ENCODE data around the gene DGAT2L6.
"Not testable (repeated sequence)": the region's sequence is repeated elsewhere in the genome, so short reads cannot be mapped to it uniquely, and the experiment has no call there.

DGAT2L6 gene

GRCh38 chrX:70190225-70190624 lies 12.9 kb downstream of the DGAT2L6 start:
- no peak overlapping the region for H3K4me3 ChIP-seq (ENCODE audit: low read depth, low read length)
- in situ Hi-C loops (cut with HindIII; ENCODE audit: low sequenced_read_pairs), result no loop called here
- no peak for TF ChIP-seq CTCF (IDR thresholded peaks at IDR 0.05; ENCODE audit: low read depth, low read length, missing control alignments)
- no peak for DNase-seq (ENCODE audit: low read depth)

- in situ Hi-C loops (cut with HindIII; ENCODE audit: low sequenced_read_pairs), result no loop called here
- peak; percentile 65 for TF ChIP-seq CTCF (IDR thresholded peaks at IDR 0.05; ENCODE audit: low read depth, low read length, missing control alignments)
- H3K4me3 ChIP-seq (ENCODE audit: low read depth, low read length), result no peak overlapping the region
- no peak for DNase-seq (ENCODE audit: low read depth)
Observed at GRCh38 chrX:70196961-70197720, 19.9 kb downstream of the DGAT2L6 start.

GRCh38 chrX:70201732-70202131 lies 24.4 kb downstream of the DGAT2L6 start:
- TF ChIP-seq CTCF (IDR thresholded peaks at IDR 0.05; ENCODE audit: low read depth, low read length, missing control alignments), result no peak
- no peak overlapping the region for H3K4me3 ChIP-seq (ENCODE audit: low read depth, low read length)
- no peak for DNase-seq (ENCODE audit: low read depth)
- in situ Hi-C loops (cut with HindIII; ENCODE audit: low sequenced_read_pairs), result no loop called here

- peak; percentile 8 for DNase-seq (ENCODE audit: low read depth)
- H3K4me3 ChIP-seq (ENCODE audit: low read depth, low read length), result no peak overlapping the region
- in situ Hi-C loops (cut with HindIII; ENCODE audit: low sequenced_read_pairs), result no loop called here
- no peak for TF ChIP-seq CTCF (IDR thresholded peaks at IDR 0.05; ENCODE audit: low read depth, low read length, missing control alignments)
Observed at GRCh38 chrX:70208479-70208878, 31.2 kb downstream of the DGAT2L6 start.

GRCh38 chrX:70209570-70209969 lies 32.3 kb downstream of the DGAT2L6 start:
- in situ Hi-C loops (cut with HindIII; ENCODE audit: low sequenced_read_pairs); DNase-seq (ENCODE audit: low read depth); H3K4me3 ChIP-seq (ENCODE audit: low read depth, low read length): not testable (repeated sequence)

GRCh38 chrX:70219938-70220764 lies 42.9 kb downstream of the DGAT2L6 start:
- no peak overlapping the region for H3K4me3 ChIP-seq (ENCODE audit: low read depth, low read length)
- in situ Hi-C loops (cut with HindIII; ENCODE audit: low sequenced_read_pairs), result no loop called here
- TF ChIP-seq CTCF (IDR thresholded peaks at IDR 0.05; ENCODE audit: low read depth, low read length, missing control alignments), result no peak
- no peak for DNase-seq (ENCODE audit: low read depth)

GRCh38 chrX:70226048-70226447 lies 48.8 kb downstream of the DGAT2L6 start:
- in situ Hi-C loops (cut with HindIII; ENCODE audit: low sequenced_read_pairs), result no loop called here
- no peak for DNase-seq (ENCODE audit: low read depth)
- no peak for TF ChIP-seq CTCF (IDR thresholded peaks at IDR 0.05; ENCODE audit: low read depth, low read length, missing control alignments)
- H3K4me3 ChIP-seq (ENCODE audit: low read depth, low read length), result no peak overlapping the region

All from astrocyte of the cerebellum (primary cell).